ENCODE data around the gene HSF5.

Gene HSF5

DNA sequence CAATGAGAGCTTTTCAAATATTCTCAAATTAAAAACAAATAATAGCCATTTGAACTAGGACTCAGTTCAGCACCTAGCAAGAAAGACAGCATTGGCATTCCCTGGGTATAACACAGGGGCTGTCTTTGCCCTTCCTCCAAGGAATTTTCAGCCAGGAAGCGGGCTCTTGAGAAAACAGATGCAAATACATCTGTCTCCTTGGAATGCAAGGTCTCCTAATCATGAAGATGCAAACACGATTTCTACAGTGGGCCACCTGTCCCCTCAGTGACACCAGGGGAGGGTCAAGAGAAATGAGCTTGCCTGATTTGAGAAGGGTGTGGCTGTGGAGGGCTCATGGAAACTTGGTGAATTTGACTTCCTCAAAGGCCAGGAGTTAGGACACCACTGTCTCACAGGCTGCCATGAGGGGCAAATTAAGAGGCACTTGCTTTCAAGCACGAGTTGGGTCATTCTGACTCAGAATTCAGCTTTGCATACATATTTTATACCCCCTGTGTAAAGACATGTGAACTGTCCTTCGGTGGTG is 111.7 kb downstream of the HSF5 start:
- peak; percentile 18 for DNase-seq (ENCODE audit: low read depth)
- TF ChIP-seq POLR2A (IDR thresholded peaks at IDR 0.05; ENCODE audit: extremely low read depth, insufficient read length) = no peak
- TF ChIP-seq, protein P1, sequence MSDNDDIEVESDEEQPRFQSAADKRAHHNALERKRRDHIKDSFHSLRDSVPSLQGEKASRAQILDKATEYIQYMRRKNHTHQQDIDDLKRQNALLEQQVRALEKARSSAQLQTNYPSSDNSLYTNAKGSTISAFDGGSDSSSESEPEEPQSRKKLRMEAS (IDR thresholded peaks at IDR 0.05; ENCODE audit: low read depth, low read length) = no peak
- no peak overlapping the region for H3K4me3 ChIP-seq (ENCODE audit: low read depth, low read length)

DNA sequence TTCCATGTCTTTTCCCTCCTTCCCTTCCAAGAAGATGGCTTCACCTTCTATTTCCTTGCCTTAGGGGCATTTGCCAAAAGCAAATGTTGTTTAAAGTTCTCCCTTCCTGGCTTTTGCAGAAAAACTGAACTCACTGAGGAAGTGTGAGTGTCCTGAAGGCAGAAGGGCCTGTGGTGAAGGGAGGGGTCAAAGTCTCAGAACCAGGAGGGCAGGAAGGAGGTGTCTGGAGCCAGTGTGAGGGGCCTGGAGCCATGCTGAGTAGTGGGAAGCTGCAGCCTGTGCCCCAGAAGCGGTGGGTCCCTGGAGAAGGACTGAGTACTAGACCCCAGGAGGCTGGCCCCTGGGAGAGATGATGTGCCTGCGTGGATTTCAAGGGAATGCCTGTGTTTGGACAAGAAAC is 112.4 kb downstream of the HSF5 start:
- DNase-seq (ENCODE audit: low read depth) = no peak
- TF ChIP-seq POLR2A (IDR thresholded peaks at IDR 0.05; ENCODE audit: extremely low read depth, insufficient read length) = no peak
- TF ChIP-seq, protein P1 (IDR thresholded peaks at IDR 0.05; ENCODE audit: low read depth, low read length) = no peak
- no peak for TF ChIP-seq MYC (IDR thresholded peaks at IDR 0.05; ENCODE audit: low read depth, low read length)
- TF ChIP-seq, protein P2, sequence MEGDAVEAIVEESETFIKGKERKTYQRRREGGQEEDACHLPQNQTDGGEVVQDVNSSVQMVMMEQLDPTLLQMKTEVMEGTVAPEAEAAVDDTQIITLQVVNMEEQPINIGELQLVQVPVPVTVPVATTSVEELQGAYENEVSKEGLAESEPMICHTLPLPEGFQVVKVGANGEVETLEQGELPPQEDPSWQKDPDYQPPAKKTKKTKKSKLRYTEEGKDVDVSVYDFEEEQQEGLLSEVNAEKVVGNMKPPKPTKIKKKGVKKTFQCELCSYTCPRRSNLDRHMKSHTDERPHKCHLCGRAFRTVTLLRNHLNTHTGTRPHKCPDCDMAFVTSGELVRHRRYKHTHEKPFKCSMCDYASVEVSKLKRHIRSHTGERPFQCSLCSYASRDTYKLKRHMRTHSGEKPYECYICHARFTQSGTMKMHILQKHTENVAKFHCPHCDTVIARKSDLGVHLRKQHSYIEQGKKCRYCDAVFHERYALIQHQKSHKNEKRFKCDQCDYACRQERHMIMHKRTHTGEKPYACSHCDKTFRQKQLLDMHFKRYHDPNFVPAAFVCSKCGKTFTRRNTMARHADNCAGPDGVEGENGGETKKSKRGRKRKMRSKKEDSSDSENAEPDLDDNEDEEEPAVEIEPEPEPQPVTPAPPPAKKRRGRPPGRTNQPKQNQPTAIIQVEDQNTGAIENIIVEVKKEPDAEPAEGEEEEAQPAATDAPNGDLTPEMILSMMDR (IDR thresholded peaks at IDR 0.05; ENCODE audit: low read depth, low read length) = no peak
- H3K4me3 ChIP-seq (ENCODE audit: low read depth, low read length) = no peak overlapping the region

DNA sequence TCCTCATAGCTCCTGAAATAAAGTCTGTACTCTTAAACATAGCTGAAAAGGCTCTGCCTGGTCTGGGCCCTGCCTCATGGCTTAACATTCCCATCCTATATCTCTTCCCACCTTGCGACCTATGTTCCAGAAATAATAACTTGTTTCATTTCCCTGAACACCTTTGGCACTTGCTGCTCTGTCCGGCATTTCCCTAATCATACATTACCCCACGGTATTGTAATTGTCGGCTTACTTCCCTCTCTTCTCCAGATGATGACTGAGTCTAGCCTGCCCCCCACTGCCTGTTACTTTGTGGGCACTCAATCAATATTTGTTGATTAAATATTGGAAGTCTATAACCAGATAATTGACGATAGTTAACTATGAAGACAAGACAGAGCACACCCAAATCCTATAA is 113.0 kb downstream of the HSF5 start:
- no peak overlapping the region for H3K4me3 ChIP-seq (ENCODE audit: low read depth, low read length)
- no peak for TF ChIP-seq MYC (IDR thresholded peaks at IDR 0.05; ENCODE audit: low read depth, low read length)
- no peak for DNase-seq (ENCODE audit: low read depth)

DNA sequence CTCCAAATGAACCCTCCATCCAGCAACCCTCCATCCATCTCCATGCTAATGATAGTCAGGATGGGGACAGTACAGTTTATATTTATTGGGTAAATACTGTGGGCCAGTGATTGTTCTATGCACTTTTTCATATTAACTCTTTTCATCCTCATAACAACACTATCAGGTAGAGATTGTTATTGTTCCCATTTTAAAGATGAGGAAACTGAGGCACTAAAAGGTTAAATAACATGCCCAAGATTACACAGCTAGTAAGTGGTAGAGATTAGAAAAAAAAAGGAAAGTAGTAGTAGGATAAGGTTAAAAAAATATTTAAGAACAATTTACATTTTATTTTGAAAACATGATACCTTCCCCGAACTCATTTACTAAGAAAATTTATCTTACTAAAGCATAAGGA is 114.3 kb downstream of the HSF5 start:
- no peak for DNase-seq (ENCODE audit: low read depth)
- TF ChIP-seq, protein P2 (IDR thresholded peaks at IDR 0.05; ENCODE audit: low read depth, low read length) = no peak
- no peak for TF ChIP-seq POLR2A (IDR thresholded peaks at IDR 0.05; ENCODE audit: extremely low read depth, insufficient read length)
- TF ChIP-seq MYC (IDR thresholded peaks at IDR 0.05; ENCODE audit: low read depth, low read length) = no peak
- TF ChIP-seq, protein P1 (IDR thresholded peaks at IDR 0.05; ENCODE audit: low read depth, low read length) = no peak
- no peak overlapping the region for H3K4me3 ChIP-seq (ENCODE audit: low read depth, low read length)

DNA sequence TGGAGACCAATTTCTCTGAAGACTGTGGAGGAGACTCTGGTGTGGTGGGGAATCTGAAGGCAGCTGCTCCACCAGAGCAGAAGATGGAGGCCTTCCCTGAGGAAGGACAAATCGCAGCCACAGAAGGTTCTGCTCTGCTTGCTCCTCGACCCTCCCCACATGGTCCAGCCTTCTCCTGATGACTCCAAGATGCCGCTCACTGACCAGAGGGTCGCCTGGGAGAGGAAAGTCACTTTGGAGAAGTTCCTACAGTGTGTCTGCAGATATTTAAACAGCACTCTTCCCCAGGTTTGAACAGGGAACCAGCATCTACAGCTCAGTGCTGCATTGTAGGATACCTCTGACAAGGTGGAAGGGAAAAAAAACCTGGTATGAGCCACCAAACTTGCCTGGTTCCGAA is 115.2 kb downstream of the HSF5 start:
- no peak overlapping the region for H3K4me3 ChIP-seq (ENCODE audit: low read depth, low read length)
- DNase-seq (ENCODE audit: low read depth) = no peak
- TF ChIP-seq POLR2A (IDR thresholded peaks at IDR 0.05; ENCODE audit: extremely low read depth, insufficient read length) (no peak), MYC (IDR thresholded peaks at IDR 0.05; ENCODE audit: low read depth, low read length) (no peak)
- TF ChIP-seq, protein P1 (IDR thresholded peaks at IDR 0.05; ENCODE audit: low read depth, low read length) = no peak
- TF ChIP-seq, protein P2 (IDR thresholded peaks at IDR 0.05; ENCODE audit: low read depth, low read length) = no peak

DNA sequence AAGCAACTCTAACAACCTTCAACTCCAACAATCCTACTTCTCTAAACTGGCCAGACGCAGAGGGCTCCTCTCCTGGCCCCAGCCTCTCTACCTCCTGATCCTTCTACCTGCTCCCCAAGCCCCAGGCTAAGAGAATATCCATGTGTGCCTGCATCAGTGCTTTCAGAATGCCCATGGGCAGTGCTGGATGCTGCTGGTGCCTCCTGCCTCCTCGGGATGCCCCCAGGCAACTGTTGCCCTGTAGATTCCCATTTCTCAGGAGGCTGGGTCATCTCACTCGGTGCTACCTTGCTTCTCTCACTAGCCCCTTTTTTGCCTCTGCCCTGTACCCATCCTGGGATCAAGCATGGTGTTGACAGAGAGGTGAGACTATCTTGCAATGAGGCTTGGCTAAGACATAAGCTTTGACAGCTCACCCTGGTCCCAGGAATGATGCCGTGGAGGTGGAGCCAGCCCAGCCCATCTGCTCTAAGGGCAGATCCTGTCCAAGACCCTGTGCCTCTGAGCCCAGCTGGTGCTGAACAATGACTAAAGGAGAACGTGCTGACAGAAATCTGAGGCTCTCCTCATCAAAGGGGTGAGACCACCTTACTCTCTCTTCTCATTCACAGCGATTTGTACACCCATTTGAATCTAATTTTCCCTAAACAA is 116.8 kb downstream of the HSF5 start:
- TF ChIP-seq, protein P2 (IDR thresholded peaks at IDR 0.05; ENCODE audit: low read depth, low read length) = no peak
- TF ChIP-seq, protein P1 (IDR thresholded peaks at IDR 0.05; ENCODE audit: low read depth, low read length) = no peak
- TF ChIP-seq MYC (IDR thresholded peaks at IDR 0.05; ENCODE audit: low read depth, low read length) = no peak
- H3K4me3 ChIP-seq (ENCODE audit: low read depth, low read length) = no peak overlapping the region
- DNase-seq (ENCODE audit: low read depth) = no peak

Measured in NB4 (cell line).